Stimulated activated CD4-positive, alpha-beta T cell treated with anti-CD3 and anti-CD28 coated beads, Interleukin-1b, Interleukin-23, amount 100 ng/mL, for 4 hours (primary cell): ENCODE measurements around the gene GALNT2.

Experiments
- DNase-seq, 2 donors: peaks; one replicate each; pipeline ENCODE4 v3.0.0-alpha.2; 2020; ENCODE audit warnings: low read depth in 2 of 2

The GALNT2 gene

GRCh38 chr1:230186003-230186863 is 119.2 kb downstream of the GALNT2 start:
- no peak for DNase-seq

GRCh38 chr1:230186874-230187273 is 119.8 kb downstream of the GALNT2 start:
- no peak for DNase-seq

GRCh38 chr1:230187290-230187689 is 120.3 kb downstream of the GALNT2 start:
- DNase-seq = no peak

- no peak for DNase-seq
Observed at GRCh38 chr1:230188826-230189225, 121.8 kb downstream of the GALNT2 start.

- DNase-seq = no peak
Observed at GRCh38 chr1:230189341-230189740, 122.3 kb downstream of the GALNT2 start.

- no peak for DNase-seq
Observed at GRCh38 chr1:230189824-230190223, 122.8 kb downstream of the GALNT2 start.

- DNase-seq = no peak
Observed at GRCh38 chr1:230191079-230191804, 124.2 kb downstream of the GALNT2 start.

GRCh38 chr1:230191855-230192254 is 124.8 kb downstream of the GALNT2 start:
- no peak for DNase-seq

GRCh38 chr1:230194525-230194924 is 127.5 kb downstream of the GALNT2 start:
- no peak for DNase-seq

GRCh38 chr1:230195199-230195598 is 128.2 kb downstream of the GALNT2 start:
- no peak for DNase-seq

GRCh38 chr1:230196077-230196476 is 129.0 kb downstream of the GALNT2 start:
- no peak for DNase-seq

GRCh38 chr1:230197644-230198567 is 130.9 kb downstream of the GALNT2 start:
- DNase-seq = no peak

- DNase-seq = no peak
Observed at GRCh38 chr1:230199034-230199433, 132.0 kb downstream of the GALNT2 start.

GRCh38 chr1:230199554-230199953 is 132.5 kb downstream of the GALNT2 start:
- DNase-seq = no peak

GRCh38 chr1:230200276-230200675 is 133.2 kb downstream of the GALNT2 start:
- DNase-seq = no peak

GRCh38 chr1:230201445-230201844 is 134.4 kb downstream of the GALNT2 start:
- no peak for DNase-seq

- DNase-seq = no peak
Observed at GRCh38 chr1:230204842-230205241, 137.8 kb downstream of the GALNT2 start.

- DNase-seq = no peak
Observed at GRCh38 chr1:230205719-230206198, 138.7 kb downstream of the GALNT2 start.

GRCh38 chr1:230206207-230206606 is 139.2 kb downstream of the GALNT2 start:
- DNase-seq = no peak

- no peak for DNase-seq
Observed at GRCh38 chr1:230206976-230207375, 139.9 kb downstream of the GALNT2 start.

GRCh38 chr1:230207598-230207997 is 140.6 kb downstream of the GALNT2 start:
- no peak for DNase-seq
